ENCODE results near the gene ARAP2. TPM values are rescaled to one million over a fixed set of nuclear protein-coding genes. Genes with fewer than 3 reads are reported as not detected.

The ARAP2 gene, protein sequence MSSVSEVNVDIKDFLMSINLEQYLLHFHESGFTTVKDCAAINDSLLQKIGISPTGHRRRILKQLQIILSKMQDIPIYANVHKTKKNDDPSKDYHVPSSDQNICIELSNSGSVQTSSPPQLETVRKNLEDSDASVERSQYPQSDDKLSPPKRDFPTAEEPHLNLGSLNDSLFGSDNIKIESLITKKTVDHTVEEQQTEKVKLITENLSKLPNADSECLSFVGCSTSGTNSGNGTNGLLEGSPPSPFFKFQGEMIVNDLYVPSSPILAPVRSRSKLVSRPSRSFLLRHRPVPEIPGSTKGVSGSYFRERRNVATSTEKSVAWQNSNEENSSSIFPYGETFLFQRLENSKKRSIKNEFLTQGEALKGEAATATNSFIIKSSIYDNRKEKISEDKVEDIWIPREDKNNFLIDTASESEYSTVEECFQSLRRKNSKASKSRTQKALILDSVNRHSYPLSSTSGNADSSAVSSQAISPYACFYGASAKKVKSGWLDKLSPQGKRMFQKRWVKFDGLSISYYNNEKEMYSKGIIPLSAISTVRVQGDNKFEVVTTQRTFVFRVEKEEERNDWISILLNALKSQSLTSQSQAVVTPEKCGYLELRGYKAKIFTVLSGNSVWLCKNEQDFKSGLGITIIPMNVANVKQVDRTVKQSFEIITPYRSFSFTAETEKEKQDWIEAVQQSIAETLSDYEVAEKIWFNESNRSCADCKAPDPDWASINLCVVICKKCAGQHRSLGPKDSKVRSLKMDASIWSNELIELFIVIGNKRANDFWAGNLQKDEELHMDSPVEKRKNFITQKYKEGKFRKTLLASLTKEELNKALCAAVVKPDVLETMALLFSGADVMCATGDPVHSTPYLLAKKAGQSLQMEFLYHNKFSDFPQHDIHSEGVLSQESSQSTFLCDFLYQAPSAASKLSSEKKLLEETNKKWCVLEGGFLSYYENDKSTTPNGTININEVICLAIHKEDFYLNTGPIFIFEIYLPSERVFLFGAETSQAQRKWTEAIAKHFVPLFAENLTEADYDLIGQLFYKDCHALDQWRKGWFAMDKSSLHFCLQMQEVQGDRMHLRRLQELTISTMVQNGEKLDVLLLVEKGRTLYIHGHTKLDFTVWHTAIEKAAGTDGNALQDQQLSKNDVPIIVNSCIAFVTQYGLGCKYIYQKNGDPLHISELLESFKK (N-terminal part only)
- polyA plus RNA-seq (ENCODE audit: insufficient read length) = 8.7 TPM
- long read RNA-seq, donor 1 = 0 reads
- long read RNA-seq, donor 2 = 0 reads
- long read RNA-seq, donor 3 = 0 reads
- long read RNA-seq, donor 4 = 0 reads
- long read RNA-seq, donor 5, full-length matches to known transcripts = 1 of 1 reads
- long read RNA-seq, donor 5, partial matches to known transcripts = 0 of 1 reads
- long read RNA-seq, donor 5, other reads (novel, unspliced or antisense) = 0 of 1 reads
- long read RNA-seq, donor 6 = 0 reads
- long read RNA-seq, donor 7 = 0 reads
- long read RNA-seq, donor 8 = 0 reads

DNA sequence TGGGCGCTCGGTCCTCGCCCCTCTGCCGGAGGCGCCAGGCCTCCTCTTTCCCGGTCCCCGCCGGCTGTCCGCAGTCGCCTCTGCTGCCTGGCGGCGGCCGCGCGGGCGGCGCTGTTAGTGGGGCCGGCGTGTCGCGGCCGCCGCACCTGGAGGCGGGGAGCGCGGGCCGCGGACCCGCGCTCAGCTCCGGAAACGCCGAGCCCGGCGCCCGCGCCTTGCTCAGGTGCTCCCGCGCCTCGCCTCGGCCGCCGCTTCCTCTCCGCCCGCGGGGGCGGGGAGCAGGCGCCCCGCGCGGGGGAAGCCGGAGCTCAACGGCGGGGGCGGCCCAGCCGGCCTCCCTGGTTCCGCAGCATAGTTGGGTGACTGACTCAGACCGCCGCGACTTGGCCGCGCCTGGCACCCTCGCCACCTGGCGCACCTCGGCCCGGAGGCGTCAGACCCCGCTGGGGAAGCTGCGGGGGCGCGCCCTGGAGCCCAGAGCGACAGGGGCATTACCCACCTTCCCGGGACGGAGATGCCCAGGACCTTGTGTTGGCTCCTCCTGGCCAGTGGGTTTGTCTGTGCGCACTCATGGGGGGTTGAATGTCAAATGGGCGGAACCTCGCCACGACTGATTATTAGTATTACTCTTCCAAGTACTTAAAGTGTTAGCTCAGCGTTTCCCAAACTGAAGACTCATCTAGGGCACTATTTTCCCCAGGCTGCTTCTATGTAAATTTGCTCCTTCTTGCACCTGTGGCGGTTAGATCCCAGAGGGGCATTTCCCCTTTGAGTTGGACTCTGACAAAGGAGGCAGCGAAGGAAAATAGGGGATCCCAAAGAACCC, at the start of gene ARAP2:
ARAP2 (minus strand) TSS at position 258 of the 826 bp plus-strand sequence. CDS start 15,028 bp downstream, outside the sequence.
- peak; percentile 36 for DNase-seq

DNA sequence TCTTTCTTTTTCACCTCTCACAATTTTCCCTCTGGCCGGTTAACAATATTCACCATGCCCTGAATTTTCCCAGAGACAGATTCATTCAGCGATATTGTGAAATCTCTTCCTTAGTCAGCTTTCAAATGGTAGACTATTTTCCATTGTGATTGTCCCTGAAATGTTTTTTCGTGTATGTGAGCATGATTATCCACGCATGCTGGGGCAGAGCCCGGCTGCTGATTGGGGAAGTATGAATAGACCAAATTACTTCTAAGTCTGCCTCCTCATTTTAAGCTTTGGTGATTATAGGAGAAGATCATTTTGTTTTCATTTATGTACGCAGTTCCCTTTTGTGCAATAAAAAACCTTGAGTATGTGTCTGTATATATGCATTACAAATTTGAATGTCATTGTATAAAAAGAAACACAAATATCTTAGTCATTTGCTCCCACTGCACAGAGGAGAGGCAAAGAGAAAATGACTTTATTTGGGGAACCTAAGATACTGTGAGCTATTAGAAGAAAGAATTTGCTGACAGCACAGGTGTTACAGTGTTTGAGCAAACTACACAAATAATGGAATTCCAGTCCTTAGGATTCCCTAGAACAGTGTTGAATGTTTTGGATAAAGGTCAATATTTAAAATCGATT, 48.4 kb upstream of the ARAP2 start:
- no peak for DNase-seq

DNA sequence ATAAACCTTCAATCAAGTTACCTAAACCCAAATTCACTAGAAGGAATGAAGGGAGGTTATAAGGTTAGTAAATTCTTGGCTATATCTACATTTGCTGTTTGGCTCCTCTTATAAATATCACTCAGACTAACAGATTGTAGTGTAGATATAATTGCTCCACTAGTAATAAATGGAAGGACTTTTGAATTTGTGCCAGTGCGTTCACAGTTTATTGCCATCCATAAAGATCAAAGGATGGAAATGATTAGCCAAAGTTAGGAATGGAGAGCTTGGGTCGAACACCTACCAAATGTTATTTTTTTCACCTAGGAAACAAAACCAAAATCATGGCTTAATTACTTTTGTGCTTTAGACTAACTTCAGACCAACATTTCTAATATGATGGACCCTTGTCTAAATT, 46.3 kb upstream of the ARAP2 start:
- no peak for DNase-seq

DNA sequence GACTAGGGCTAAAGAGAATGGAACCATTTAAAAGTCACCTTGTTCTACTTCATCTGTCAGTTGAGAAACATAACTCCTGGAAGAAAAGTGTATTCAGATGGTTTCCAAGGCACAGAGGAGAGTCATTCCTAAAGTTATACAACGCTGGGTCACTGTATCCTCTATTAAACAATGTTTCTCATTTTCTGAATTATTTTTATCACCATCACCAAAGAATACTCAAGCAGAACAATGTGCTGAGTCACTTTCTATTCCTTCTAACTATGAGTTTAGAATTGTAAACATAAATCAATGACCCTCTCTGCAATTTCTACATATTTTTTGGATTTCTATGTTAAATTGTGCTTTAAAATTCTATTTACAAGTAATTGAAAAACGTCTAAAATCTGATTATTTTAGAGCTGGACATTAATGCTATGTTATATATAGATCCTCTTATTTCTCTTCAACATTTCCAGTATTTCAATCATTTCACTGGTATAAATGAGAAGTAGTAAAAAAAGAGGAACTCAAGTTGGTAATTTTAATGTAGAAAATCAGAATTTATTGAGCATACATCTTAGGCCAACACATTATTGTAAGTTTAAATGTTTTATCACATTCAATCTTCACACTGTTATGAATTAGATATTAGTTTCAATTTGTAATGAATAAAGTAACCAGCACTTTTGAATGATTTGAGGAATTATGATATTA, 44.6 kb upstream of the ARAP2 start:
- DNase-seq = no peak

DNA sequence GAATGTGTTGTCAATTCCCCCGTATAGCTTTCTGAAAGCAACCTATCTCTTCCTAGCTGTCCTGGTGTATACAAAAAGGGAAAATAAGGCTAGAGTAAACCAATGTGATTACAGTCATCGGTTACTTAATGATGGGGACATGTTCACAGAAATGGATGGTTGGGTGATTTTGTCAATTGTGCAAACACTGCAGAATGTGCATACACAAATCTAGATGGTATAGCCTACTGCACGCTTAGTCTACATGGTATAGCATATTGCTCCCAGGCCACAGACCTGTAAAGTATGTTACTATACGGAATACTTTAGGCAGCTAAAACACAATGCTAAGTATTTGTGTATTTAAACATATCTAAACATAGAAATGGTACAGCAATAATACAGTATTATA, 42.2 kb upstream of the ARAP2 start:
- no peak for DNase-seq

DNA sequence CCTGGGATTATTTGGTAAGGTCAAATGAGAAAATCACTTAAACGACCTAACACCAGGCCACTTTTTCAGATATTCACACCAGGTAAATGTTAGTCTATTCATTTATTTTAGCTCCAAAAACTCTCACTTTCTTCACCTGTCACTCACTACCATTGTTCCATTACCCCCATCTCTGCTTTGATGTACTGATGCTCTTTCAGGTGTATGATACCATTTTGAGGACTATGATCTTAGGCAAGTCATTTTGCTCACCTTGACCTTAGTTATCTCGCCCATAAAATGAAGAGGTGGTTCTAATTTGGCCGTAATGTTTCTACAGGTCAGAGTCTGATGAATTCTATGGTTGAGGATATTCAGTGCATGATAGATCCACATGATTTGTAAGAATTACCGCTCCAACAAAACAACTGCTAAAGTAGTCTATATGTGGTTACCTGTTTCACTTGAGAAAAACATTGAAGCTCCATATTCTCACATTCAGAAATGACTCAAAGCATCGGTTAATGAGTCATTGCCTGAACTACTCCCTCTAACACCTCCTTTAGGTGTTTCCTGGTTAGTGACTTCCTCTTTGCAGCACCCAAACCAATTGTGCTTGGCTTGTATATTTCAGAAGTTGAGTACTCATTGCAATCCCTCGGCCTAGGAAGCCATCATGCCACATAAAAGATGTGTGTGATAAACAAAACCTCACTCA, 41.6 kb upstream of the ARAP2 start:
- no peak for DNase-seq

DNA sequence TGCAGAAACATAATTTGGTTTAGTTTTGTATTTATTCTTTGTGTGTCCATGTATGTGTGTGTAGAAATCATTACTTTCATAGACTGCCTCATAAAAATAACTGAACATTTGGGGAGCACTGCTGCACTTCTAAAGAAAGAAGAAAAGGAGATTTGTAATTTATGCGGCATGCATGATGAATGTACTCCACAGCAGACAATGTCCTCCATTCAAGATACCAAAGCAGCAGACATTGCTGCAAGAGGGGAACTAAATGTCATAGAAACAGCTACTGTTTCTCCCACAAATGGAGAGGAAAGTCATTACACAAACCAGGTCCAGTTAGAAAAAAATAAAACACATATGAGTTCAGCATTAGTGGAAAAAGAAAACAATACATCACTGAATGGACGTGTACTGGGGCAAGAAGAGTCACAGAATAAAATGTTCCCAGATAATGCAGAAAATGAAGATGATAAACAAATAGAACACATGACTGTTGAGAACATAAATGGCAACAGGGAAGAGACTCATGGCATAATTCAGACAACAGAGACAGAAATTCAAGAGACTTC, 39.7 kb upstream of the ARAP2 start:
- no peak for DNase-seq

DNA sequence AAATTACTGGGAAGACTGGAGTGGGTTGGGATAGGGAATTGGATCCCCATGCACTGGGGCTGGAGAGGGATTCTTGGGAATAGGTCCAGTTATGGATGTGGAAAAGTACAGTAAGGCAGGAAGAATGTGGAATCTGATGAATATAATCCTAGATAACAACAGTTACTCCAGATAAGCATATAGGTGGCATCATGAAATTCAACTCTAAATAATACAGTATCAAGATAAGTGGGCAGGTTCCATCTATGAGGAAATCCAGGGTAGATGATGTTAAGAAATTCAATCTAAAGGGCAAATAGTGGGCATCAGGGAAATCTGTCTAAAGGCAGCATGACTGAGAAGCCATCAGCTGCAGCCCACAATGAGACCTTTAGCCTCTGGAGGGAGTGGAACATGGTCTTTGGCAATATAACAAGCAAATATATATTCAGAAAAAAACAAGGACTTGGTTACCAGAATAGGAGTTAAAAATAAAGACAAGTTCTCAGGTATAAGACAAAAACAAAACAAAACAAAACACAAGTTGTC, 38.3 kb upstream of the ARAP2 start:
- no peak for DNase-seq

DNA sequence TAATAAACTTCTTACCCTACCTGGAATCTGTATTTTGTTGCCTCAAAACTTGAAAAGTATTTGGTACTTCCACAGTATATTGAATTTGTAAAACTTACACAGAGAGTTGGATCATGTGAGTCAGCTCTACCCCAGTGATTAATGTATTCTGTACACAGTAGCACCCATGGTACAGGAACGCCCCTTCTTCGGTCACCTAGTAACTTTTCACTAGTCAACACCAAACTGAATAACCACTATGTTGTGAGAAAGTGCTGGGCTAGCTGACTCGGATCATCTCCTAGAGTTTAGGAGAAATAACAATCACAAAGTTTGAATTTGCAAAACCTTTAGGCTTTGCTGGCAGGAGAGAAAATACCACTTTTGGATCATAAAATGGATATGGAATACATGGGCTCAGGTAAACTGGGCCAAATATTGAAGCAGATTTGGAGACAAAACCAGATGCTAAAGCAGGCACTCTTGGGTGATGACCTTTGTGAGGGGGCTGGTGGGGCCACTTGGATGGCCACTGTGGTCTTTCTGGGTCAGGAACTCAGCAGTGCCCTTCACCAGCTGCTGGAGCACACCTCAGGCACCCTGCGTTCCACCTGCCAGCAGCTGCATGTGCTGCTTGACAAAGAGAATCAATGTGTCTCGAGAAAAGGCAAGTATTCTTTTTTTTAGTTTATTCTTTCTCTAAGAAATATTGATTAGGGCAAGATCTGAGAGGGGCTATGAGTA, 37.2 kb upstream of the ARAP2 start, which contains the start of gene DTHD1:
DTHD1 (plus strand) TSS at position 233 of the 723 bp plus-strand sequence; CDS start at position 376, 143 bp downstream.
- no peak for DNase-seq

DNA sequence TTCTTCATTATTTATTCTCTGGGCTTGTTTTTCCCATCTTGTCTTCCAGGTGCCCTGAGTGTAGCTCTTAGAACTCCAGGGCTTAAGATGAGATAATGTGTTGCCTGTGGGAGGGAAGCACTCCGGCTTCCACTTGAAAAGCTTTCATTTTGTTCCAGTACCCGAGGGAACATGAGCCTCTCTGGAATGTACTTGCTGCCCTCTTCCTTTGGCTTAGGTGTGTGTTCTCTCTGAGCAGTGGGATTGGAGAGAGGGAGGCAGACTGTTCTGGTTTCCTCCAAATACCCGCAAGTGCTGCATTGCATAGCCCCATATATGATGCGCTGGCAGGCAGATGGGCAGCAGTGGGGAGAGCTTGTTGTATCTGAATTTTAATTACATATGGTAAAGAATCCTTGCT, 36.2 kb upstream of the ARAP2 start:
- DNase-seq = peak; percentile 15

DNA sequence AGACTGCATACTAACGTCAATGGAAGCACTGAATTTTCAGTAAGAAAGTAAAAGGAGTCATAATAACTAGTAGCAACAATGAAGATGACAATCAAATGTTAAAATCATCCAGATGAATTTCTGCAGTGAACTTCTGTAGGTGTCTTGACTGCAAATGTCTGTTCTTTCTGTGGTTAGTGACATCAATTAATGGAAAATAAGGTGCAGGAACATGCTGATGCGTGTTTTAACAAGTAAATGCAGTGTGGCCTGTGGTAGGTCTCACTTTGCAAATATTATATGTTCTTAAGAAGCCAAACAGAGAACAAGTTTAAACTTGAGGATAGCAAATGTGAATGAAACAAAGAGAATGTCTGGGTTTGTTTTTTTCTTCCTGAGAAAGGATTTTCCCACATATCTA, 34.5 kb upstream of the ARAP2 start:
- no peak for DNase-seq

DNA sequence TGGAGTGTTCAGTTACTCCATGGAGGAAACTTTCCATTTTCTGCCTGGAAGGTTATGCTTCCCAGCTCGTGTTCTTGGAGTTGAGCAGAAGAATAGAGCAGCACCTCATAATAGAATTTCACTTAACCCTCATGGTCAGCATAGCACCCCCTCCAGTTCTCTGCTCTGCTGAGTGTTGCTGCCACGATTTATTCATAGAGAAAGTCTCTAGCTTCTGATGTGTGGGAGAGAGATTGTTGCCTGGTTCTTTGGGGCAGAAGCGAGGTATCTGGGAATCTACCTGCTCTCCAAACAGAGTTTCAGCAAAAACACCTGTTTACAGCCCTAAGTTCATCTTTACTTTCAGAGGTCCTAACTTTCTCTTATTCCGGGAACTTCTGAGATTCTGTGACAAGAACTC, 33.2 kb upstream of the ARAP2 start:
- no peak for DNase-seq

DNA sequence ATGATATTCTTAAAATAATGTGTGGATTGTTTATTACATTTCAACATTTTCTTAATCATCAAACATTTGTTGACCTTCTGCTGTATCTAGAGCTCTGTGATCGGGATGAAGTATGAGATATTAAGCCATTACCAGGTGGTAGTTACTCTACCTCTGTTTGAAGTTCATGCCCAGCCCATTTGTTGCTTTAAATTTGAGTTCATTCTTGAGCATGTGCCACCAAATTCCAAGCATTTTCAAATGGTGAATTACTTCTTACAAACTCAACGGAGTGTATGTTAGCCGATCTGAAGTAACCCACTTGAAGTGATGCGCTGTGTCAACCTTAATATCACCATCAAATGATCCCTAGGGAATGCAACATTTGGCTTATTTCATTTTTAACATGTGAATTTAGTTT, 29.8 kb upstream of the ARAP2 start:
- DNase-seq = no peak

DNA sequence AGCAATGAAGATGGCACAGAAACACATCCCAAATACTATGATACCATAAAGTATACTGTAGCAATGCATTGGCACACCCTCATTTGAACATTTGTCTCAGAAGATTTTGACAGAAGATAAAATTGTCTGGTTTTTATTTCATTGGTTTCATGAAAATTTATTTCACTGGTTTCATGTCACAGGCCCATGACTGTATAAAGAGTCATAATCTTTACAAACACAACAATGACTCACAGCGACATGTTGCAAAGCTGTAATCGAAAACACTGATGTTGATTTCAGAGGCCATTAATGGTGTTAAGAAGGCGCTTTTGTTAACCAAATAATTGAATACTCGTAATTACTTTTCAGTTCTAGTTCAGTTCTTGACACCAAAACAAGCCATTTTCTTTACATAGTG, 29.0 kb upstream of the ARAP2 start:
- DNase-seq = no peak

DNA sequence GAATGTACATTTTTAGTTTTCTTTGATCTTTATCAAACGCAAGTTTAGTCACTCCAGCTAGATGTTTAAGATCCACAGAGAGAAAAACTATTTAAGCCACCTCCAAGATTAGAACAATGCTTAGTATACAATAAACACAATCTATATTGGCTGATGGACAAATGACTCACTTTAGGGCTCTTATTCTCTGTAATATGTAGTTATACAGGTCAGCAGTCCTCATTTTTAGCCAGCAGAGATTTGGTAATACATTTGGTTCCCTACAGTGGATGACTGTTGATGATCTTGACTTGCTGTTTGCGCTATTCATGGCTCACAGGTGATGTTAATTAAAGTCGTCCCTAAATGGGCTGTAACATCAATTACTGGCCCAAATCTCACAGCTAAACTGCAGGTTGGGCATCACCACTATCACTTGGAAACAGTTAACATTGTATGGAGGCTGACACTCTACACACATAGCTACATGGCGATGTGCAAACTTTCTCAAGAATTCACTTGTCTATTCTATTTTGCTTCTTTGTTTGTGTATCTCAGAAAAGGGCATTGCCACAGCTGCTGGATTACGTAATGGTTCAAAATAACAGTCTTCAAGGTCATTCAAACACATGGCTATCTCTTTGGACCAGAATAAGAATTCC, 25.3 kb upstream of the ARAP2 start:
- DNase-seq = no peak

DNA sequence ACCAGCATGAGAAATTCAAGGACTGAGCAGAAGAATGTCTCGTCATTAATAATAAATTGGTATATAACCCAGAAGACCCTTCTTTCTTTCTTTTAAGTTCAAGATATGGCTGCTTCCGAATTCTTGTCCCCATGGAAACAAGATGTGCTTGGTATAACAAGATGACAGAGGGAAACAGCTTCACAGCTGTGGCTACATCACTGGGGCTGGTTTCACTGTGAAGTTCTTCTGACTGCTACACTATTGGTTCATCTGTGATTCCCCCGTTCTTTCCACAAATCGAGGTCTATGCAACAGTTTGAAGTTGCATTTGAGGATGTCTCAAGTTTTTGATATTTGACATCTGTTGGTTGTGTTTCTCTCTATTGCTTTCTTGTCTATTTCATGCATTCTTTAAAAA, 24.8 kb upstream of the ARAP2 start:
- no peak for DNase-seq

Data from left kidney (tissue), 8 donors.